SW 1271 (cell line): ENCODE data around the gene INHBA.

Experiments used
- DNase-seq, 2 experiments: peaks; one replicate each; lab custom pipeline; 2025; lab: John Stamatoyannopoulos, UW

The INHBA gene

DNA sequence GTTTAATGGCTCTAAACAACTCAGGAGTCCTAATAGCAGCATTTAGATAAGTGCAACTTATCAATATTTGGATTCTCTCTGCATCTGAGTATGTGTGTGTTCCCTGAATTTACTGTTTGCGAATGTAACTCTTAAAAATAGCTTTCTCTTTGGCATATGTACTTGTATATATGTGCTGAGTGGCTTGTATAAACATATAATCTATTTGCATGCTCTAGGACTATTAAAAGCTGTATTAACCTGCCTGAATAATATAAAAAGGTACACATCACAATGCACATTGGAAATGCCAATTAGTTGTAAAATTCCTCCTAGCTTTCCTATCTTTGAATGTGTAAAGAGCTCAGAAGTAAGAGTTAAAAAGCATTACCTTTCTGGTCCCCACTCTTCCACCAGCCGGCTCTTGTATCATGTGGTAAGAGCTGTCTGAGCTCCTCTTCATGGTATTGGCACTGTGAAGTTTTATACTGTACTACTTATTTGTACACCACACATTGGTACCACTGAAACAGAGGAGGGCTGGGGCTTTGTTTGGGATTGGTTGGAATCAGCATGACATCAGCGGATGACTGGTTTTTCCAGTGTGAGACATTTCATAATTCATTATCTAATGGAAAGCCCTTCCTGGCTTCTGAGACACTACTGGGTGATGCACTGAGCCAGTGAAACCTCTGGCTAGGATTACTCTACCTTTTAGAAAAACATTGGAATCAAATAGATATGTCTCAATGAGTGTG, at the start of gene INHBA:
INHBA (minus strand) TSS at position 456 of the 737 bp plus-strand sequence. CDS start 2,716 bp downstream, outside the sequence.
- no peak for DNase-seq

DNA sequence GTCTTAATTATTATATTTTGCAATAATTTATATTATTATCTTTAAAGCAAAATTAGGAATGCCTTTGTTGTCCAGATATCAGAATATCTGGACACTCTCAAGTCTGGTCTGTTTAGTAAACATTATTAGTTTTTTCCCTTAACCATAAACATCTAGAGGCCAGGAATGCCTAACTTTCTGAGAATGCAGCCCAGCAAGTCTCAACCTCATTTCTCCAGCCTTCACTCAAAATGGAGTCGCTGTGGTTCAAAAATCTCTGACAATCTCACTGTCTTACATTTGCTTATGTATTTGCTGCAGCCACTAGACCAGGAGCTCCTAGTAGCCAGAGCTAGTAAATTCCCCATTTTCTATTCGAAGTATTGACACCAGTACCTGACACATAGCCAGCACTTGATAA, 49.7 kb upstream of the INHBA start:
- DNase-seq: no peak

DNA sequence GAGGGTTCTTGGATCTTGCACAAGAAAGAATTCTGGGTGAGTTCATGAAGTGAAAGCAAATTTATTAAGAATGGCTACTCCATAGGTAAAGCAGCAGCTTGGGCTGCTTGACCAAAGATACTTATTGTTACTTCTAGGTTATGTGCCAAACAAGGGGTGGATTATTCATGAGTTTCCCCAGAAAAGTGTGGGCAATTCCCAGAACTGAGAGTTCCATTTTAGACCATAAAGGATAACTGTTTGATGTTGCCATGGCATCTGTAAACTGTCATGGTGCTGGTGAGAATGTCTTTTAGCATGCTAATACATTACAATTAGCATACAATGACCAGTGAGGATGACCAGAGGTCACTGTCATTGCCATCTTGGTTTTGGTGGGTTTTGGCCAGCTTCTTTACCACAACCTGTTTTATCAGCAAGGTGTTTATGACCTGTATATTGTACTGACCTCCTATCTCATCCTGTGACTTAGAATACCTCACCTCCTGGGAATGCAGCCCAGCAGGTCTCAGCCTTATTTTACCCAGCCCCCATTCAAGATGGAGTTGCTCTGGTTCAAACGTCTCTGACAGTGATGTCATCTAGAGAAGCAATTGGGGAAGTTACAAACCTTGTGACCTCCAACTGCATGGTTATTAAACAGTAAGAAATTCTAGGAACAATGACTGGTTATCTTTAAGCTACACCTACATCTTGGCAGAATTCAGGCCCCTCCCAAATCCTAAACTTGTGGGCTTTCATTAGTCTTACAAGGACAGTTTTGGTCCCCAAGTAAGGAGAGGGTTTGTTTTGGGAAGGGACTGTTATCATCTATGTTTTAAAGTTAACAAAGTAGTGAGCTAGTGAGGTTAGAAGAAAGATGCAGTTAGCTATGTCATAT, 48.0 kb upstream of the INHBA start:
- no peak for DNase-seq

DNA sequence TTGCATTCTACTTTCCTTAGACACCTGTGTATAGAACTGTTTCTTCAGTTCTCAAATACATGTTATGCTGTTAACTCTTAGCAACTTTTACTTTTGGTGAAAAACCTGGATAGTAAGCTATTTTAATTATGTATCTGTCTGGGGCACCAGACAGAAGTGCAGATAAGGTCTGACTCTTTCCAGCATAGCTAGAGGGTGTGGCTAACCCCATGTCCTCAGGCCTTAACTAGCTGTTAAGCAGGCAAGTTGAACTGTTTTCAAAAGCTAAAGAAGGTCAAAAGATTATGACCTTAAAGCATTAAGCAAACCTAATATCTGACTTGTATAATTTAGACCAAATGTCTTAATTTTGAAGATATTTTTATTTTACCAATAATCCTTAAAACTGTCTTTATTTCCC, 45.1 kb upstream of the INHBA start:
- no peak for DNase-seq

DNA sequence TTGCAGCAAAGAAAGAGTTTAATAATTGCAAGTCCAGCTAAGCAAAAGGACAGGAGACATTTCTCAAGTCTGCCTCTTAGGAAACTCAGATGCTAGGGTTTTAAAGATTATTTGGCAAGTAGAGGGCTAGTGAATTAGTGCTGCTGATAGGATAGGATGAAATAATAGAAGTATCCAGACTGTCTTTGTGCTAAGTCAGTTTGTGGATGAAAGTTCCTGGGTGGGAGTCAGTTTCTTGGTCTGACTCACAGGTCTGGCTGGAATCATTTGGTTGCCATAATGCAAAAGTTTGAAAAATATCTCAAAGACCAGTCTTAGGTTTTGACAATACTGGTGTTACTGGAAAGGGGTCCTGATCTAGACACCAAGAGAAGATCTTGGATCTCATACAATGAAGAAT, 42.6 kb upstream of the INHBA start:
- no peak for DNase-seq

DNA sequence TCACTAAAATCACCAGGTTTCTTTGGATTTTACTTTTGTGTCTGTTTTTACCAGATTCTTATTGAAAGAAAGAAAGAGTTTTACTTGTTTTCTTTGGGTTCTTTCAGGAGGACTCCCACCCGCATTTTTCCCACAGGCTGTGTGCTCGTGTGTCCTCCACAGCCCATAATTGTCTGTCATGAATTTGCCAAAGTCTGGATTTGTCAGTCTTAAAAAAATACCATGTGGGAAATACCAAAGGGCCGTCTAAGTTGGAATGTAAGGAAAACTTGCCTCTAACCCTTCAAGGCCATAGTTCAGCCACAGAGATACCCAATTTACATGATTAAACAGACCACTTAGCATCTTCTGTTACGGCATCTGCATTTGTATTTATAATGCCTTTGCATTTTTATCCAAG, 41.3 kb upstream of the INHBA start:
- no peak for DNase-seq

DNA sequence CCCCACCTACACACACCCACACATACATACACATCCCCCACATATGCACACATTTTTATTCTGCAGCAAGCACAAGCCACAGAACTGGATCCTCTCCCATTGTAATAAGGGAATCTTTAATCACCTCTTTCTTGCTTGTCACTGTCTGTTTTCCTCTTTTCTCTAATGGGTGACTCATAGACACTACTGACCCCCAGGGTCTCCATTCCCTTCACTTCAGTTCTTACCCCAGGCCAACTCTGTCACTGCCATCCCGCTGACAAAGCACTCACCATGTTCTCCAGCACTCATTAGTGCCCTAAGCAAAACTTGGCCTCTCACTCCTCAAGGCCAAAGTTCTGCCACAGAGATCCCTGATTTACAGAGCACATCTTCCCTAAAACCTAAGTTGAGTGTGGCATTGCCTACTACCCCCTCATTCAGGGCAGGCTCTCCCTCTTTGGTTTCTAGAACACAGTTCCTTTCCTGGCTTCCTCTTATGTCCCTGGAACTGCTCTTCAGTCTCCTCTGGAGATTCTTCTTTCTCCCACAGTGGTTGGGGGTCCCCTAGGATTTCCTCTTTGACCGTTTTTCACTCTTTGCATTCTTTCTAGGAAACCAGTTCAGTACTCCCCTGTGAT, 39.6 kb upstream of the INHBA start:
- no peak for DNase-seq

DNA sequence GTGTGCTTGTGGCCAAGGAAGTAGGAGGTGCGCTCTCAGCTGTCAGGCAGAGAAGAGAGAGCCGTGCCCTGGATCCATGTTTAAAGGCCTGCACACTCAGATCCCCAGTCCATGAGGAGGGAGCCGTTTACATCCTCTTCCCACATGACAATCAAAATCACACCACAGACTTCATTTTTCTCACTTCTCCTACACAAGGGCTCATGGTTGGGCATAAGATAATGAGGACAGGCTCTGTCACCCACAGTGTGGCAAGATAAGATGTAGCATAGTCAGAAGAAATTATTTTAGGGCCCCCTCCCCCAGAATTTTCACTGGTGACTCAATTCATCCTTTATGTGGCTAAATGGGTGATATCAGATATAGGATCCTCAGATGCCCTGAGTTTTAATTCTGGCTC, 35.9 kb upstream of the INHBA start:
- no peak for DNase-seq

DNA sequence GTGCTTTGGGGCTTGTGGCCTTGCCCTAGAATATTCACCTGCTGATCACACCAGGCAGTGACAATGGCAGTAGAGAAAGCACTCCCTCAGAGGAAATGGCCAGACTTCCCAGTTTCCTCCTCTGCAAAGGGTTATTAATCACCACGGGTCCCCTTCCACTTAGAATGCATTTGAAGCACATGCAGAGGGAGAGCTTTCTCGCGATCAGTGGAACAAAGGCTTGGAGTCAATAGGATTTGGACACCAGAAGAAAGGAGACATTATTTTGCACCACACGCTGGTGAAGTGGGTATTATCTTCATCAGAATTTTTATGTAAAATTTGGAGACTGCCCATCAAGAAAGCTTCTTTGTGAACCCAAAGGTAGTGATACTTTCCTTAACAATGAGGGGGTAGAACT, 35.4 kb upstream of the INHBA start:
- no peak for DNase-seq

DNA sequence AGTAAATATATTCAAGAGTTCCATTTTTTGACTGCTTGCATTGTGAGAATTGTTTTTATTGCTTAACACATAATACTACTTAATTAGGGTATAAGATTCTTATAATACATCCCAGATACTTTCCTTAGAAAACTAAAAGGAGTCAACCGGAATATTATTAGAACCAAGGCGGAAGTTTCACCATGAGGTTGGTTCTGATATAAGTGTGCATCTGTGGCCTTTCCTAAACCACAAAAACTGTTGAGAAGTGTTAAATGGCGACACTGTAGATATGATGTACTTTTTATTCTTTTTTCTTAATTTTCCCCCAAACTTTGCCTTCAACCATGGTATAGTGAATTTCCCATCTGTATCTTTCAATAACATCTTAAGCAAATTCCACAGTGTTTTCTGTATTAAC, 32.3 kb upstream of the INHBA start:
- DNase-seq: no peak

DNA sequence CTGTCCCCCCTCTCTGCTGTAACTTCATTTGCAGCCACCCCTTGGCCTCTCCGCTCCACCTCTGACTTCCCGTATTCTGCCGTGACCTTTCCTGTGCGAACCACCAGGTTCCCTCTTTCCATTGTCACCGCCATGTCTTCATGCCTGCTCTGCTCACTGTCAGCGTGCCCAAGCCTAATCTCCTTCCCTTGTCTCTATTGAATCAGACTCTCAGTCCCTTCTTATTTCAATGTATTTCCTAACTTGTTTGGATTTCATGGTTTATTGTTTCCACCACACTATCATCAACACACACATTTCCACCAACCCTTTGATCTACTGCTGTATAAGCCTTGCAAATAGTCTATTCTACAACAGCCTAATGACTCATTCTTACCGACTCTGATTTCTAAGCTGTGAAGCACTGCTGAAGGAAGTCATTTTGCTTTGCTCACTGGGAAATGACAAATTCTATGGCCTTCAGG, 30.0 kb upstream of the INHBA start:
- DNase-seq: no peak

DNA sequence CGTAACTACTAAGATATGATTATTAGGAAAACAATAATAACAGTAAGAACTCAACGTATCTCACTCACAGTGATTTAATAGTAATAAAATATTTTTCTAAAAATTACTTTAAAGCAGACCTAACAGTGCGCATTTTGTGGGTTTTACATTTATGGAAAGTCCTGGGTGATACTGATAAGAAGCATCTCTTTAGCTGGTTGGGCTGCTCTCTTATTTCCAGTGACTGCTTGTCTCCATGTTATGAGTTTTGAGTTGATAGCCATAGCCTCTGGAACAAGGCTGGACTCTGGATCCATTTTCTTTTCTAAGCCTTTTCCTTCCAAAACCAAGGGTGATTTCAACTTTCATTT, 29.5 kb upstream of the INHBA start:
- DNase-seq: no peak

DNA sequence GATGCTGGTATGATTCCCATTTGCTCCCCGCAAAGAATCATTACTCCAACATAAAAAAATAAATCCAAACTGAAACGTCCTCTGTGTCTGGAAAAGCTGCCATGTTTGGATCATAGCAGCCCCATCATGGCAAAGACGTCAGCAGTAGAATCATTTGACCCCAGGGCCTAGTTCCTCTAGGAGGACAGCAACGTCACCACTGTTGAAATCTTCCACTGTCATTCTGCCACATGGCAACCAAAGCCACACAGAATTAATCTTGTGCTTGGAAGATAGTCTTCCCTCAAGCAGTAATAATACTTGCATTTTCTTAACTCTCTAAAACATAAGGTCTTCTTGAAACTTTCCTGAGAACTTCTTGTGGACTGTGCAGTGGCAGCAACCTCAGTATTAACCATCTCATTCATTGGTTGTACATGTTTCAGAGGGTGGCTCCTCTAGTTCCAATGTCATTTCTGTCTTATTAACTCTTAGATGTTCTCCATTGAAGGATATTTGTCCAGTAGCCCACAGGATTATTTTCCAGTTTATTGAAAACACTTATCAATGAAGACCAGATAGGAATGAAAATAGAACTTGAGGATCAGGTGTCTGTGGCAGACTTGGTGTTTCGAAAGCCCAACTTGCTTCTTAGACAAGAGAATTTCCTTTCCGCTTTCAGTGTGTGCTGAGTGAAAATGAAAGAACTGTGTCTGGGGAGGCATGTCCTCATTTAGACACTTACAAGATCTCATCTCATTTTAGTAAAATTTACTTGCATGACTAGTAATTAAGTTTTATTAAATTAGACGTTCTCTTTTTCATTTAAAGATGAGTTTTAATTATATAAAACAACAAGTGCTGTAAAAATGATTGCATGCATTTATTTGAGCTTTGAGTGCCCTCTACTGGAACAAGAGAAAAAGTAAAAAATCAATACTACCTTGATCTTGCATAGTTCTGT, 28.9 kb upstream of the INHBA start:
- DNase-seq: peak in 1 of 2 experiments; percentile 12

DNA sequence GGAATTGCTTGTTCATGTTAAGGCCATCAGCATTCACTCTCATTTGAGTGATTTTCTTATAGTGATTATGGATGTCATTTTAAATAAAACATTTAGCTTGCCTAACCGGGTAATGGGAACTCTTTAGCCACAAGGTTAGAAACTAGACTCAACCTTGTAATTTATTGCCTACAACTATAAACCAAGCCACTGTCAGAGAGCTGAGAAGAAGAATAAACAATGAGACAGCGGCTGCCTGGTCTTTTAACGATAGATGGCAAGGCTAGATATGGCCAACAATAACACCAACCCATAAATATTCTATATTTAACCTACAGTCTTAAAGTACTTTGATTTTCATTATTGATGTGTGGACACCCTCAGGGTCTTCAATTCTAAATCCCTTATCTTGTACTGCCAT, 27.8 kb upstream of the INHBA start:
- DNase-seq: no peak

DNA sequence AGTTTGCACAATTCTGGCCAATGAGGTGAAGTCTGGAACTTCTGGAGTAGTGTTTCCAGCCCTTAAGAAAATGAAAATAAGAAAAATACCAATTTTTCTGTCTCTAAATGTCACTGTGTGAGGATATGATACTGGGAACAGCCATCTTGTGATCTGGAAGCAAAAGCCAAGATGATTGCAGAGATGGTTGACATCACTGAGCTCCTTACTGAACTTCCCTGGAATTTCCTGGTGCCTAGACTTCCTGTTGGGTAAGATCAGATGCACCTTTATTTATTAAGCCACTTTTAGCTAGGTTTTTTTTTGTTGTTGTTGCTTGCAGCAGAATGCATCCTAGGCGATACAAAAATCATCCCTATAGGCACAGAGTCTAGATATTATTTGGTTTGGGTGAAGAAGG, 27.3 kb upstream of the INHBA start:
- no peak for DNase-seq

DNA sequence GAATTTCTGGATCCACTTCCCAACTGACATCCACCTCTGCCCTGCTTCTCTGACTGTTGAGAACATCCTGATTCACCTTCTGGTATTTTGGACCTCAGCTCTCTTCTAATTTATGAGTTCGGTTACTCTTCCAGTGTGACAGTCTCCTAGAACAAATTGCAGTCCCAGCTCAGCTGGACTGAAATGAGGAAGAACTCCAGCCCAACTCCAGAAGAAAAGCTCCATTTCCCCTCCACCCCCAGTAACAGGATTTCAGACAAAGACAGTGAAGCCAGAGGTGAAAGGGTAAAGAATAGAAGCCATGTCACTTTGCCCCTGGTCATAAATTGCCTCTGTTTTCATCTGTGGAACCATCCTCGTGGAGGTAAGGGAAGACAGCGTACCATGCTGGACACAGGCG, 26.2 kb upstream of the INHBA start:
- no peak for DNase-seq

DNA sequence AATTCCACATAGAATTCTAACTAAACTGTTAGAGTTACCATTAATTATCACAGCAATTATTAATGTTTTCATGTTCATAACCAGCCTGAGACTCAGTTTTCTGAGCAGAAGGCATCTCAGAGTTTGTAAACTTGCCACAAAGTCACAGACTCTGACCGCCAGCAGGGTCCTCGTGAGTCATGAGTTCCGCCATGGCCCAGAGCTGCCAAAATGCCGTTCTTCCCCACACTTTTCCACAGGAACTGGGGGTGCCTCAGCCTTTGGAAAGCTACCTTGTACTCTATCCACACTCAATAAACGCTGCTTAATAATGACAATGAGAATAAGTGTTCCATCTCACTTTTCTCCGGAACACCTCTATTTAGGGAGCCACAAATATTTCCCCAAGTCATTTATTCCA, 22.1 kb upstream of the INHBA start:
- no peak for DNase-seq

DNA sequence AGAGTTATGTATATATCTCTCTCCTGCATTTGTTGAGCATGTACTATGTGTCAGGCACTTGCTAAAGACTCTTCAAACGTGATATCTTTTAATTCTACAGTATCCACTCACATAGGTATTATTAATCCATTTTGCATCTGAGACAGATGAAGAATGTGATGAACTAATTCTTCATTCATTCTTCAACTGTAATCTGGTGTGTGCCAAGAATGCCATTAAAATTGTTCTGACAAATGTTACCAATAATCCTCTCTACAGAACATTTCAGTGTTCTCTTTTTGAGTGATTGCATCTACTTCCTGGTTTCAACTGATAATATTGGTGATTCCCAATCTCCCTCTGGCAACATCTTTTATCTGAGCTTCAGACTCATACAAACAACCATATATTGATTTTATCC, 18.0 kb upstream of the INHBA start:
- no peak for DNase-seq

DNA sequence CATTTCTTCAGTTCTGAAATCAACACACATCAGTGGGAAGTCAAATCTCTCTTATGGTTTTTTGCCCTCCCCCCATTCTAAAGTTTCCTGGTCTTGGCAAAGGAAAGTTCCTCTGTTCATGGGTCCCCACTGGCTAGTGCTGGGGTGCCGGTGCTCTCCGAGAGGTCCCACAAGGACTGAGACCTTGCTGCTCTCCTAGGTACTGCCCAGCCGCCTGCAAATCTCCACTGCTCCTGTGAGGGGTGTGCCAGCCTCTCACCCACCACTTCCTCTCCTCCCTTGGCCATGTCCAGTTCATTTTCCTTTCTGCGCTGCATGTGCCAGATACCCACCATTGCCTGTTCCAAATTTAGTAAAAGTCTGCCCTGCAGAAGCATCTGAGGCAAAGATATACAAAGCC, 17.2 kb upstream of the INHBA start:
- DNase-seq: no peak

DNA sequence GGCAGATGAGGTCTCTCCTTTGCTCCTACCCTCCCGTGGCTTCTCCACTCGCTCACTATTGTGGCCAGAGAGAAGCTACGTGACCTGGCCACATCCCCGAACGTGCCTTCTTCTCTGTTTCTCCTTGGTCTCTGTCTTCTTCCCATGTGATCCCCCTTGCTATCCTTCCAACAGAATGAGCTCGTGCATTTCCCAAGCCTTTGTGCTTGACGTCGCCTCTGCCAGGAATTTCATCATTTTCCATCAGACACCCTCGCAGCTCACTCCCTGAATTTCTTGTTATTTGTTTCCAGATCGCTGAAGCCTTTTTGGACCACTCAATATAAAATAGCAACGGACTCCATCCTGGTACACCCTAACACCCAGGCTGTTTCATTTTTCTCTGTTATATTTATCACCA, 13.8 kb upstream of the INHBA start:
- DNase-seq: no peak

DNA sequence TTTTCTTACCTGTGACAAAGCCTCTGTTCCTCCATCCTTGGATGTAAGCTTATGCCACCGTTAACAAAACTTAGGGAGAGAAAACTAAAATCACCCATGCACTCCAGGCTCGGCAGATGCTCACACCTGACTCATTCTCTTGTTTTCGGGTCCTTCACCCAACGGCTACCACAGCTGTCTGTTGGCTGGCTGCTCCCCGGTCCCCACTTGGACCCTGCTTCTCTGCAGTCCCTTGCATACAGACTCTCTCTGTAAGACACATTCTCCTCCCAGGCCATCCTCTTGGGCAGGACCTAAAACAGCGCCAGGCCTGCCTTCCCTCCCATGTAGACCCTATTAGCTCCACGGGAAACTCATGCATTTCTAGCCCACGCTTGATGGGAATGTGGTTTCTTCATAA, 12.1 kb upstream of the INHBA start:
- DNase-seq: no peak
